ENCODE measurements around the gene PIP5K1B.

GRCh38 chr9:68825762-68826472 is 120.9 kb downstream of the PIP5K1B start:
- TF ChIP-seq CTCF (IDR thresholded peaks at IDR 0.05 in 4 of 5, conservative IDR thresholded peaks at IDR 0.05 in 1 of 5) (no peak), POLR2A (IDR thresholded peaks at IDR 0.05) (no peak)
